ENCODE data around the gene ZNF765.
"Not testable (repeated sequence)": the region's sequence is repeated elsewhere in the genome, so short reads cannot be mapped to it uniquely, and the experiment has no call there.

ZNF765 gene

GRCh38 chr19:53394974-53395839 is at the start of gene ZNF765:
Gene ZNF765 (plus strand): TSS chr19:53395149. CDS start chr19:53398016, 2,867 bp downstream.
- peak; percentile 76 to 90 for DNase-seq

GRCh38 chr19:53355739-53356138 is 39.2 kb upstream of the ZNF765 start:
- DNase-seq: no peak

- DNase-seq: no peak
Observed at GRCh38 chr19:53357821-53358581, 36.9 kb upstream of the ZNF765 start.

GRCh38 chr19:53360056-53360455 is 34.9 kb upstream of the ZNF765 start:
- DNase-seq: not testable (repeated sequence)

GRCh38 chr19:53365134-53365898 is 29.6 kb upstream of the ZNF765 start, which contains the start of gene ZNF525:
Gene ZNF525 (plus strand): TSS chr19:53365705. CDS start chr19:53372282, 6,577 bp downstream.
- DNase-seq: peak; percentile 74 to 86

GRCh38 chr19:53365899-53366493 is 29.0 kb upstream of the ZNF765 start:
- peak in 1 of 2 experiments; percentile 33 for DNase-seq

- DNase-seq: no peak
Observed at GRCh38 chr19:53372196-53372595, 22.8 kb upstream of the ZNF765 start.

GRCh38 chr19:53374288-53374687 is 20.7 kb upstream of the ZNF765 start:
- no peak for DNase-seq

- DNase-seq: no peak
Observed at GRCh38 chr19:53374743-53375142, 20.2 kb upstream of the ZNF765 start.

GRCh38 chr19:53381376-53381775 is 13.6 kb upstream of the ZNF765 start:
- no peak for DNase-seq

- no peak for DNase-seq
Observed at GRCh38 chr19:53388168-53388567, 6.8 kb upstream of the ZNF765 start.

GRCh38 chr19:53388904-53389303 is 6.0 kb upstream of the ZNF765 start:
- DNase-seq: no peak

GRCh38 chr19:53389571-53389970 is 5.4 kb upstream of the ZNF765 start:
- no peak for DNase-seq

- no peak for DNase-seq
Observed at GRCh38 chr19:53389978-53390377, 5.0 kb upstream of the ZNF765 start.

GRCh38 chr19:53394522-53394973 is 401 bp upstream of the ZNF765 start:
- peak; percentile 44 to 74 for DNase-seq

- not testable (repeated sequence) for DNase-seq
Observed at GRCh38 chr19:53395840-53396524, 1.0 kb downstream of the ZNF765 start.

- no peak for DNase-seq
Observed at GRCh38 chr19:53396525-53396868, 1.5 kb downstream of the ZNF765 start.

- not testable (repeated sequence) for DNase-seq
Observed at GRCh38 chr19:53397918-53398317, 3.0 kb downstream of the ZNF765 start.

GRCh38 chr19:53409505-53410204 is 14.7 kb downstream of the ZNF765 start:
- DNase-seq: no peak

GRCh38 chr19:53420520-53421315 is 25.8 kb downstream of the ZNF765 start:
- not testable (repeated sequence) for DNase-seq
